MCF 10A (cell line): ENCODE data around the gene IGSF10. TPM values are rescaled to one million over a fixed set of nuclear protein-coding genes. Genes with fewer than 3 reads are reported as not detected.

ENCODE experiments used
- BruUV-seq: library from RNA; stranded (reverse); fragments of 400-500 nt; replicated peaks from 2 replicates; lab custom pipeline; 2021; lab: Mats Ljungman, UMichigan
- CTCF ChIA-PET: fragments of 300-600 bp; sonication (Branson Sonifier 250); formaldehyde crosslinking; extraction: SDS; loops from one replicate; lab custom pipeline; 2021; ENCODE audit warnings: antibody characterized with exemption, inconsistent platforms; lab: Yijun Ruan, JAX
- POLR2A ChIA-PET: fragments of 300-600, 350-650 bp; sonication (Branson Sonifier 250); formaldehyde crosslinking; extraction: SDS; loops from one replicate; lab custom pipeline; 2020; ENCODE audit warnings: antibody characterized with exemption, inconsistent platforms; lab: Yijun Ruan, JAX
- DNase-seq: peaks from one replicate; pipeline ENCODE4 v3.0.0-alpha.2; 2018; ENCODE audit not compliant: unreplicated experiment
- H3K27ac Mint-ChIP-seq: one replicate; pipeline ENCODE4 v1.8.0; 2022; ENCODE audit warnings: mild to moderate bottlenecking, low read depth, mixed read lengths; ENCODE audit not compliant: unreplicated experiment
- H3K27me3 Mint-ChIP-seq: one replicate; pipeline ENCODE4 v1.8.0; 2022; ENCODE audit warnings: mixed read lengths; ENCODE audit not compliant: insufficient read depth, unreplicated experiment
- H3K36me3 Mint-ChIP-seq: one replicate; pipeline ENCODE4 v1.8.0; 2022; ENCODE audit warnings: mild to moderate bottlenecking, moderate library complexity, mixed read lengths; ENCODE audit not compliant: insufficient read depth, unreplicated experiment
- H3K4me1 Mint-ChIP-seq: one replicate; pipeline ENCODE4 v1.8.0; 2022; ENCODE audit warnings: mixed read lengths; ENCODE audit not compliant: insufficient read depth, unreplicated experiment
- H3K4me3 Mint-ChIP-seq: one replicate; pipeline ENCODE4 v1.8.0; 2022; ENCODE audit warnings: mild to moderate bottlenecking, moderate library complexity, mixed read lengths; ENCODE audit not compliant: unreplicated experiment
- H3K9me3 Mint-ChIP-seq: one replicate; pipeline ENCODE4 v1.8.0; 2022; ENCODE audit warnings: mixed read lengths; ENCODE audit not compliant: unreplicated experiment
- CTCF ChIP-seq: fragments of 200-600 bp; IDR thresholded peaks from one replicate; pipeline ENCODE4 v1.8.0; 2022; ENCODE audit warnings: antibody characterized with exemption, mild to moderate bottlenecking; ENCODE audit not compliant: unreplicated experiment
- intact Hi-C: fragments of 100-400 bp; cut with micrococcal nuclease; formaldehyde crosslinking; loops from 2 replicates; pipeline ENCODE4 v1.14.1; 2022
- total RNA-seq: library from RNA; stranded (reverse); gene quantifications from 2 replicates; pipeline ENCODE4 v1.2.3, GENCODE V29; 2022

Gene IGSF10
- total RNA-seq, 1 experiment from 2014 or later = not detected

DNA sequence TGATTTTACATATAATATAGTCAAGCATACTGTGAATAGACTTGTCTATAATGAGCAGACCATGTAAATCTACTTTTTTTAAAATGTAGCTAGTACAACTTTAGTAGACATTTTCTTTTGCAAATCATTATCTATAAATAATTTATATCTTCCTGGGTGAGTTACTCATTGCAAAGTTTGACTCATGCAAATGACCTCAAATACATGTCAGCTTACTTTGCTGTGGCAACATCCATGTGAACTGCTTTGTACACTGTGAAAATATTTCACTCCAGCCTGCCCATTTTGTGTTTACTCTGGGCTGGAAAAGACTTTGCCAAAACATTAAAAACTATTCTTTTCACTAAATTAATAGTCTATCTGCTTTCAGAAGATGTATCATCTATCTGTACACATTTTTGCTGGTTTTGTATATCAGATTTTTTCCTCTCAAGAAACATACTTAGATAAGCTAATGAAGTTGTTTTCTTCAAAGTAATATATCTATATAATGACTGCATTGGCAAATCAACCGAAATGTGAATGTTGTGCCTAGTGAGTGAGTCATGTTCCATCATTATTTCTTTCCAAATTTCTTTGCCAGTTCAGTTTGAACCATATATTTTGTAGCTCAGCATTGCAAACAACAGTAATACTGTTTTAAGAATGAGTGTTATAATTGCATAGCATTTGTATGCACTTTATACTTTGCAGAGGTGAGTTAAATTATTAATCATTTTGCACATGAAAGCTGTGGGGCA is 26.5 kb downstream of the IGSF10 start:
- peaks cover 6% of the 10 kb centered on the region for H3K4me1 Mint-ChIP-seq
- H3K27ac Mint-ChIP-seq = no peak overlapping the region
- H3K27me3 Mint-ChIP-seq = no peaks in the 10 kb centered on the region
- BruUV-seq = no TSS peak
- DNase-seq = peak; percentile 65
- H3K4me3 Mint-ChIP-seq = no peak overlapping the region
- H3K9me3 Mint-ChIP-seq = no peaks in the 10 kb centered on the region
- POLR2A ChIA-PET = interaction anchor here (0.9 to 2.0 kb wide), 6 partner anchors 49 to 487 kb away, joined by 3 to 12 read pairs (median 6); partner anchors contain the start of gene GPR87
- TF ChIP-seq CTCF = no peak
- intact Hi-C loops = no loop called here
- H3K36me3 Mint-ChIP-seq = no peaks in the 10 kb centered on the region
- CTCF ChIA-PET = interaction anchor here (0.6 to 2.5 kb wide), 9 partner anchors 34 to 860 kb away, joined by 3 to 11 read pairs (median 3); no protein-coding TSS in a partner anchor

- CTCF ChIA-PET = interaction anchor here (0.6 kb wide), 1 partner anchor 804 kb away, joined by 3 read pairs; no protein-coding TSS in a partner anchor
- POLR2A ChIA-PET = no interaction called here
- no peak for TF ChIP-seq CTCF
- Mint-ChIP-seq H3K36me3 (no peaks in the 10 kb centered on the region), H3K4me1 (peaks cover 6% of the 10 kb centered on the region), H3K4me3 (no peak overlapping the region), H3K27ac (no peak overlapping the region), H3K27me3 (no peaks in the 10 kb centered on the region), H3K9me3 (no peaks in the 10 kb centered on the region)
- no peak for DNase-seq
- no TSS peak for BruUV-seq
- intact Hi-C loops = no loop called here
Measured at GRCh38 chr3:151432616-151433372, 28.1 kb downstream of the IGSF10 start.

DNA sequence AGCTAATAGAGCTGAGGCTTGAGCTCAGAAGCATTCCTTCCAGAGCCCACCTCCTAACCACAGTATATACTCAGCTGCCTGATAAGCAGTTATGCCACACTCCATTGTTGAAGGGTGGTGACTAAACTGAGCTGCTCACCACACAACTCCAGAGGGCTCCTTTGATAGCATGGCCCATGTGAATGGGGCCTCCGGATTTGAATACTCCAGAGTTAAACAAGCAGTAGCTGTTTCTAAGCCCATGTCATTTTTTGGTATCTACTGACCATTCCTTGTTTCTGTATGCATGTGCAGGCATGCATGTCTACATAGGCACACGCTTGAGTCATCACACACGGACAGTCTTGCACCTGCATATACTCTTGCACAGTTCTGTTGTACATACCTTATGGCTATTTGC is 28.9 kb downstream of the IGSF10 start:
- no peak for TF ChIP-seq CTCF
- Mint-ChIP-seq H3K27ac (no peak overlapping the region), H3K9me3 (no peaks in the 10 kb centered on the region), H3K36me3 (no peaks in the 10 kb centered on the region), H3K27me3 (no peaks in the 10 kb centered on the region), H3K4me3 (no peak overlapping the region), H3K4me1 (peaks cover 6% of the 10 kb centered on the region)
- no TSS peak for BruUV-seq
- intact Hi-C loops = no loop called here
- POLR2A ChIA-PET = interaction anchor here (0.5 to 1.2 kb wide), 5 partner anchors 7 to 439 kb away, joined by 3 to 6 read pairs (median 3); no protein-coding TSS in a partner anchor
- CTCF ChIA-PET = interaction anchor here (0.6 to 5.0 kb wide), 4 partner anchors 7 to 1473 kb away, joined by 3 to 21 read pairs (median 3); no protein-coding TSS in a partner anchor
- DNase-seq = no peak
